GM18909 (cell line): ENCODE data around the gene DND1.
"Not testable (repeated sequence)": the region's sequence is repeated elsewhere in the genome, so short reads cannot be mapped to it uniquely, and the experiment has no call there.

Experiments used
- ATAC-seq: cut with Tn5 transposase; IDR thresholded peaks from one replicate; pipeline ENCODE4 v1.9.1; 2021; ENCODE audit warnings: mild to moderate bottlenecking; ENCODE audit not compliant: unreplicated experiment, poor library complexity

The DND1 gene

GRCh38 chr5:140674211-140674610 lies 835 bp upstream of the DND1 start:
- no peak for ATAC-seq

DNA sequence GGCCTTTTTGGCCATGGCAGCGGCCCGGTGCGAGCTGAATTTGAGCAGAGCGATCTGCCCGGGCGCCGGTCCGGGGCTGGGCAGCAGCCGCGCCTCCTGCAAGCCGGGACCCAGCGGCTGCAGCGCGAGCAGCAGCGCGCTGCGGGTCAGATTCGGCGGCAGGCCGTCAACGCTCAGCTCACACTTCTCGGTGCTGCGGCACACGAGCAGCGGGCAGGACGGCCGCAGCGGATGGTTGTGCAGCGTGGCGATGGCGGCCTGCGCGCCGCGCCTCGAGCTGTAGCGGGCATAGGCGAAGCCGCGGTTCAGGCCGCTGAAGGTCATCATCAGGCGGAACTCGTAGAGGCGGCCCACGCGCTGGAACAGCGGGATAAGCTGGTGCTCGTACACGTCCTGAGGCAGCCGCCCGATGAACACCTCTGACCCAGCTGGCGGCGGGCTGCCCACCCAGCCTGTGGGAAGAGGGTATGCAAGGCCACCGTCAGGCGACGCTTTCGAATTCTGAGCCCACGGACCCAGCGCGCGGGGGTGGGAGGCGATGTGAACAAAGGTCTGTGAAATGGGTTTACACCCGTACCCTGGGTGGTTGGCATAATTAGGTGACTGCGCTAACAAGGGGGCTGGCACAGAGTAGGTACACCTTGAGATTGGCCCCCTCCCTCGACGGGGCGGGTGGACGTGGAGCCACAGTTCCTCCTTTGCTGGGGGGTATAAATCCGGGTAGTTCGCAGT lies 755 bp downstream of the DND1 start:
- no peak for ATAC-seq

- ATAC-seq, result no peak
Observed at GRCh38 chr5:140671472-140672125, 1.8 kb downstream of the DND1 start.

DNA sequence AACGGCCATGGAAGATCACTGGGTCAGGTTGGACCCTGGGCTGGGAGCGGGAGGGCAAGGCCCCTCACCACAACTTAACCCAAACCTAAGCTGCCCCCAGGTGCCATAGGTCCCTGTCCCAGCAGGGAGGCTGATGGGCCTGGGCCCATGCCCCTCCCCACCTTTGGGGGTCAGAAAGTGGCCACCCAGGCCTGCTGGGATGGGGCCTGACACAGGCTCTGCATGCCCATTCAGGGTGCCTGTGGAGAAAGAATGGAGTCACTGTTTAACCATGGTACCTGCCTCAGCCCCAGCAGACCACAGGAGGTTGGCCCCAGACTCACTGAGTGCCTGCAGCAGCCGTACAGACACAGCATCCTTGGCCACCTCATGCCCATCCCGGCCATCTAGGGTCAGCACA lies 2.3 kb downstream of the DND1 start:
- not testable (repeated sequence) for ATAC-seq

DNA sequence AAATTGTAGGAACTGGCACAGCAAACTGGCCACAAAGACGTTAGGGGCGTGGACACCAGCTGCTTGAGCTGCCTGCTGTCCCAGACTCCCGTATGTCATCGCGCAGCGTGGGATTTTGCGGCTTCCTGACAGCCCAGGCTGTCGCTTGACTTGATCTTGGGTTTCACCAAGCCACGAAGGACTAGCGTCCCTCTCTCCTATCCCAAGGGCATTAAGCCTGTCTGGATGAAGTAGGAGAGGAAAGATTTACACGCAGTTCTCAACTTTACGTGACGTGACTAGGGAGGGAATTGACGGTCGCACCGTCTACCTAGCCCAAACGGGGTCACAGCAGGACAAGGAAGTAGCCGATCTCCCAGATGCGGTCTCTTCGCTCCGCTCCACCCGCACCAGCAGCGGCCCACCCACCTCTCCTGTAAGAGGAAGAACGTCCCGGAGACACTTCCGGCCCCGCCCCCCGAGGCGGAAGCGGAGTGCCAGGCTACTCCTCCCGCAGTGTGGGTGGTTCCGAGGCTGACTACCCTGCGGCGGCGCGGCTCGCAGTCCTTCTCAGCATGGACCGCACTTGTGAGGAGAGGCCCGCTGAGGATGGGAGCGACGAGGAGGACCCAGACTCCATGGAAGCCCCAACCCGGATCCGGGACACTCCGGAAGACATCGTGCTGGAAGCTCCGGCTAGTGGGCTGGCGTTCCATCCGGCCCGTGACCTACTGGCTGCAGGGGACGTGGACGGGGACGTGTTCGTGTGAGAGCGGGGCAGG lies 8.8 kb downstream of the DND1 start, which contains the start of gene WDR55:
TSS of gene WDR55 (plus strand) at position 546 of the 761 bp plus-strand sequence. CDS start at position 555, 9 bp downstream.
- ATAC-seq, result peak; percentile 98

DNA sequence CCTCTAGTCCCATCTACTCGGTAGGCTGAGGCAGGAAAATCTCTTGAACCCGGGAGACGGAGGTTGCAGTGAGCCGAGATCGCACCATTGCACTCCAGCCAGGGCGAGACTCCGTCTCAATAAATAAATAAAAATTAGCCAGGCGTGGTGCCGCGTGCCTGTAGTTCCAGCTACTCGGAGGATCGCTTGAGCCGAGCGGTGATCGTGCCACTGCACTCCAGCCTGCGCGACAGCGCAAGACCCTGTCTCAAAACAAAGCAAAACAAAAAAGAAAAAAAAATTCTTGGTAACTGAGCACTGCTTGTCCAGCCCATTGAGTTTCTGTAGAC lies 9.4 kb downstream of the DND1 start:
- ATAC-seq, result no peak

- not testable (repeated sequence) for ATAC-seq
Observed at GRCh38 chr5:140660371-140660770, 13.0 kb downstream of the DND1 start.

DNA sequence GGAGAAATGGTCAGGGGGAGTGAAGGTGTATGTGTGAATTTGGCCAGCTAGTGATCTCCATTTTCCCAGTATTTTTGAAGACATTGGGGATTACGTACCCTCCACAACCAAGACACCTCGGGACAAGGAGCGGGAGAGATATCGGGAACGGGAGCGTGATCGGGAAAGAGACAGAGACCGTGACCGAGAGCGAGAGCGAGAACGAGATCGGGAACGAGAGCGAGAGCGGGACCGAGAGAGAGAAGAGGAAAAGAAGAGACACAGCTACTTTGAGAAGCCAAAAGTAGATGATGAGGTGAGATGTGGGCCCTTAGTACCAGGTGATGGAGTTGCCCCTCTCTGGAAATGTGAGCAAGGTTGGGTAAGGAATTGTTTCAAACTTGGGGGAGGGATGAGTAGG lies 14.5 kb downstream of the DND1 start:
- no peak for ATAC-seq

DNA sequence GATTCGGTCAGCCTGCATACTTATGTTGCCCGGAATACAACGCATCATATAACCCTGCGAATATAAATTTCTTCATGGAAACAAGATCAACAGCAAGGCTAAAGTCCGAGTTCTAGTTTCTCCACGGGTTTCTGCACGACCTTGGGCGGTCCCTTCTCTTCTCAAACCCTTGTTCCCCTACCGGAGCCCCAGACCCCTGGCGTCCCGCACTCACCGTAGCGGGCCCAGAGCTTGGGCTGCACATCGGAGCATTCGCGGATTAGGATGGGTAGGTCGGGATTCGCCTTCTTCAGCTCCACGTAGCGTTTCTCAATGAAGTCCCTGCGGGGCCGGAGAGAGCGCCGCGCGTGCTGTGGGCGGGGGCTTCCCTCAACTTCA lies 26.3 kb downstream of the DND1 start:
- ATAC-seq, result no peak

DNA sequence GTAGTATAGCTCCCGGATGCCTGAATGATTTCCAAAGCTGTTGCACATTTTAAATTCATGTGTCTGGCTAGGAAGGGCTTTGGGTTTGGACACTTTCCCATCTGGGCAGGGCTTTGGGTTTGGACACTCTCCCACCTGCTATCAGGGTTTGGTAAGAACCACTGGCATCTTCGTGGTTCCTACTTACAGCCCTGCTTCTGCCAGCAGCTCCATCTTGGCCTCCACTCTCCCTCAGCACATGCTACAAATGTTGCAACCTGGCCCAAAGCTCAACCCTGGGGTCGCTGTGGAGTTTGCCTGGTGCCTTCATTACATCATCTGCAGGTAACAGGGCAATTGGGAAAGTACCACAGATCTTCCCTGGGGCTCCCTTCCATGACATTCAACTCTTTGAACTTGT lies 30.7 kb downstream of the DND1 start:
- ATAC-seq, result no peak

- ATAC-seq, result no peak
Observed at GRCh38 chr5:140641716-140642115, 31.7 kb downstream of the DND1 start.

DNA sequence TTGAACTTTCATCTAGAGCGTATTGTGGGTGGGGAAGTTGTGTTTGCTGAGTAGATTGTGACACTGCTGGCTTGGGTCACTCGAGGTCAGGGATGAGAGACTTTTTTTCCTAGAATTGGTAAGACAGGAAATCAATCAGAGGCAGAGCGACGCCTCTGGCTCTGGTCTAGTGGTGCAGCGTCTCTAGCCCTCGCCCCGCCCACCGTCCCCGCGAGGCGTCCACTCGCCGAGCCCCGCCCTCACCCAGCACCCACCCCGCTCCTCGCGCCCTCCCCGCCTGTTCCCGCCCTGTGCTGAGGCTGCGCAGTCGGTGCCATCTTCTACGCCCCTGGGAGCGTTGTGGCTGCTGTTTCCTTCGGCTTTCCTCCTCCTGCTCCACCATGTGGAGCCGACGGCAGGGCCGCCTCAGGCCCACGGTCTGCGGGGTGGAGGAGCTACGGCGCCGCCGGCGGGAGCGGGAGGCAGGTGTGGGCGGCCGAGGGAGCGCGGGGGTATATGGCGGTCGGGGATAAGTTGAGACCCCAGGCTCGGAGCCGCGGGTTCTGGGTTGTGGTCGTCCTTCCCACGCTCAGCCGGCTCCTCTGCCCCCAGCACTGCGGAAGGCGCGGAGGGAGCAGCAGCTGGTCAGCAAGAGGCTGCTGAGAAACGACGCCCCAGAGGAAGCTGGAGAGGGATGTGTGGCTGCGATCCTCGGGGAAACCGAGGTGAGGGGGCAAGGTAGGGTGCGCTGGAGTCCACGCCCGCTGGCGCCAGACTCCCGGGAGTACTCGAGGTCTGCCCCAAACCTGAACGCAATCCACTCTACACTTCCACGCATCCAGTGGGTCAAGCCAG lies 34.0 kb downstream of the DND1 start, which contains the start of gene TMCO6:
TSS of gene TMCO6 (plus strand) at position 304 of the 834 bp plus-strand sequence. CDS start at position 381, 77 bp downstream.
- peak; percentile 95 for ATAC-seq

- not testable (repeated sequence) for ATAC-seq
Observed at GRCh38 chr5:140638898-140639147, 34.6 kb downstream of the DND1 start.

GRCh38 chr5:140637371-140638100 lies 35.8 kb downstream of the DND1 start:
- no peak for ATAC-seq

DNA sequence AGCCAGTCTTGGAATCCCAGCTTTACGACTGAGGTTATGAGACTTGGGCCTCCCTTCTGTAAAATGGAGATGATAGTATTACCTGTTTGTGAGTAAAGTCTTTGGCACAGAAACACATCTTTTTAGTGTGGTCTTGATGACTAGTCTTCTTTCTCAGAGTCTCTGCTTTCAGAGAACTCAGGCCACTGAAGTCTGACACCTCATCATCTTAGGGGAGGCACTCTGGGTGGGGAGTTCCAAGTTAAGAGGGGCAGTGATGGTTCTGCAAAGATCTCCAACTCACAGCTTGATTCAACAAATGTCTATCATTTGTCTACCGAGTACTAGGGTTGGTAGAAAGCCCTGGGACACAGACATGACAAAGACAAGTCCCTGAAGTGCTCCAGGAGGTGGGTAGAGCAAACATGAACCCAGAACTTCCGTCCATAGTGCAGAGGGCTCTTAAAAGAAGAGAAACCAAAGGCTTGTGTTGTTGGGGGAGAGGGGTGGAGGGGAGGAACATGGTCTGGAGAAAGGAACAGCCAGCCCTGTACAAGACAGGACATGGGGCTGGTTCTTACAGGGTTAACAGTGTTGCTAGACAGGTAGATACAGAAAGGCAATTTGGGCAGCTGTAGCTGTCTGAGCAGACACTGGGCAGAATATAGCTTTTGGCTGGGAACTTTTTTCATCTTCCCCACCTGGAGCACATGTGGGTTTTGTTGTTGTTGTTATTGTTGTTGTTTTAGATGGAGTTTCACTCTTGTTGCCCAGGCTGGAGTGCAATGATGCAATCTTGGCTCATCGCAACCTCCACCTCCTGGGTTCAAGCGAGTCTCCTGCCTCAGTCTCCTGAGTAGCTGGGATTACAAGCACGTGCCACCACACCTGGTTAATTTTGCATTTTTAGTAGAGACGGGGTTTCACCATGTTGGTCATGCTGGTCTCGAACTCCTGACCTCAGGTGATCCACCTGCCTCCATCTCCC lies 37.8 kb downstream of the DND1 start:
- ATAC-seq, result no peak

- ATAC-seq, result no peak
Observed at GRCh38 chr5:140634103-140634502, 39.3 kb downstream of the DND1 start.

- ATAC-seq, result no peak
Observed at GRCh38 chr5:140633501-140633900, 39.9 kb downstream of the DND1 start.

GRCh38 chr5:140633021-140633471 lies 40.3 kb downstream of the DND1 start, which contains the start of gene CD14:
TSS of gene CD14 (minus strand) at chr5:140633175. CDS start at chr5:140633071, 104 bp downstream.
- peak; percentile 4 for ATAC-seq
